Neural cell (in vitro differentiated cells): ENCODE results near the gene C2orf74.
"Not testable (repeated sequence)": the region's sequence is repeated elsewhere in the genome, so short reads cannot be mapped to it uniquely, and the experiment has no call there.

Experiments
- CTCF ChIP-seq: fragments of 450-650 bp; IDR thresholded peaks from 2 replicates; pipeline ENCODE4 v1.5.1; 2014; ENCODE audit warnings: antibody characterized with exemption, mild to moderate bottlenecking, moderate library complexity; ENCODE audit not compliant: poor library complexity, severe bottlenecking
- POLR2AphosphoS5 ChIP-seq: IDR thresholded peaks from 2 replicates; pipeline ENCODE4 v1.6.1; 2012
- RAD21 ChIP-seq: fragments of 450-650 bp; conservative IDR thresholded peaks from 2 replicates; pipeline ENCODE4 v1.6.1; 2014; ENCODE audit warnings: antibody characterized with exemption, mild to moderate bottlenecking, moderate library complexity
- TAF1 ChIP-seq: IDR thresholded peaks from 2 replicates; pipeline ENCODE4 v1.6.1; 2012; ENCODE audit warnings: low read depth

GRCh38 chr2:61194646-61195045, 32.7 kb downstream of the C2orf74 start:
- not testable (repeated sequence) for TF ChIP-seq POLR2AphosphoS5, RAD21, TAF1, CTCF
